PC-3 (cell line): Measurements from ENCODE around the gene OSBPL9.

Experiments
- EZH2 ChIP-seq: fragments of 300-600 bp; sonication (generic); IDR thresholded peaks from one replicate; pipeline ENCODE4 v1.6.1; 2017; ENCODE audit warnings: antibody characterized with exemption, mild to moderate bottlenecking, low read length; ENCODE audit not compliant: unreplicated experiment
- TF ChIP-seq, protein P1 (sequence below): fragments of 300-600 bp; sonication (generic); conservative IDR thresholded peaks from 2 replicates; pipeline ENCODE4 v1.5.1; 2017; ENCODE audit warnings: antibody characterized with exemption, low read depth, mild to moderate bottlenecking, low read length

GRCh38 chr1:51584021-51584420, 32.9 kb upstream of the OSBPL9 start:
- TF ChIP-seq, protein P1, sequence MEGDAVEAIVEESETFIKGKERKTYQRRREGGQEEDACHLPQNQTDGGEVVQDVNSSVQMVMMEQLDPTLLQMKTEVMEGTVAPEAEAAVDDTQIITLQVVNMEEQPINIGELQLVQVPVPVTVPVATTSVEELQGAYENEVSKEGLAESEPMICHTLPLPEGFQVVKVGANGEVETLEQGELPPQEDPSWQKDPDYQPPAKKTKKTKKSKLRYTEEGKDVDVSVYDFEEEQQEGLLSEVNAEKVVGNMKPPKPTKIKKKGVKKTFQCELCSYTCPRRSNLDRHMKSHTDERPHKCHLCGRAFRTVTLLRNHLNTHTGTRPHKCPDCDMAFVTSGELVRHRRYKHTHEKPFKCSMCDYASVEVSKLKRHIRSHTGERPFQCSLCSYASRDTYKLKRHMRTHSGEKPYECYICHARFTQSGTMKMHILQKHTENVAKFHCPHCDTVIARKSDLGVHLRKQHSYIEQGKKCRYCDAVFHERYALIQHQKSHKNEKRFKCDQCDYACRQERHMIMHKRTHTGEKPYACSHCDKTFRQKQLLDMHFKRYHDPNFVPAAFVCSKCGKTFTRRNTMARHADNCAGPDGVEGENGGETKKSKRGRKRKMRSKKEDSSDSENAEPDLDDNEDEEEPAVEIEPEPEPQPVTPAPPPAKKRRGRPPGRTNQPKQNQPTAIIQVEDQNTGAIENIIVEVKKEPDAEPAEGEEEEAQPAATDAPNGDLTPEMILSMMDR: no peak
- no peak for TF ChIP-seq EZH2
